ENCODE measurements around the gene NEDD4L.

GRCh38 chr18:58419587-58420199 lies 375.7 kb downstream of the NEDD4L start:
- TF ChIP-seq CTCF (conservative IDR thresholded peaks at IDR 0.05 in 1 of 2, IDR thresholded peaks at IDR 0.05 in 1 of 2; ENCODE audit: extremely low read depth in 1 of 2, insufficient read depth in 1 of 2, low read depth in 1 of 2, low read length in 2 of 2) (no peak), EZH2 (IDR thresholded peaks at IDR 0.05; ENCODE audit: borderline replicate concordance, low read length) (no peak)
